ENCODE results near the gene DIP2A. TPM values are rescaled to one million over a fixed set of nuclear protein-coding genes. Genes with fewer than 3 reads are reported as not detected.

The DIP2A gene
- total RNA-seq, 1 experiment from 2014 or later: 22.9 TPM

GRCh38 chr21:46616050-46616449, 157.4 kb downstream of the DIP2A start:
- in situ Hi-C loops (cut with HindIII; ENCODE audit: low pct_unique_long_range_greater_than_20kb, low sequenced_read_pairs): no loop called here
- POLR2A ChIA-PET: no interaction called here

DNA sequence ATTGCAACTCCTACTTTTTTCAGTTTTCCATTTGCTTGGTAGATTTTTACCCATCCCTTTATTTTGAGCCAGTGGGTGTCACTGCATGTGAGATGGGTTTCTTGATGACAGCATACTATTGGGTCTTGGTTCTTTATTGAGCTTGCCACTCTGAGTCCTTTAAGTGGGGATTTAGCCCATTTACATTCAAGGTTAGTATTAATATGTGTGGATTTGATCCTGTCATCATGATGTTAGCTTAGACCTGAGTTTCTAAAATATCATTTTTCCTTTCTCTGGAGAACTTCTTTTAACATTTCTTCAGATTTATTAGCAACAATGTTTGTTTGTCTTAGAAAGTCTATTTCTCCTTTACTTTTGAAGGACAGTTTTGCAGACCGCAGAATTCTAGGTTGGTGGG, 158.0 kb downstream of the DIP2A start:
- Histone ChIP-seq H3K9me3 (ENCODE audit: control insufficient read depth, insufficient read depth, low read depth, low read length) (no peaks in the 10 kb centered on the region), H3K27ac (ENCODE audit: low read length) (no peak overlapping the region), H3K4me3 (ENCODE audit: low read depth in 2 of 2, low read length in 2 of 2) (no peak overlapping the region), H3K27me3 (ENCODE audit: control insufficient read depth, insufficient read depth, low read length) (no peaks in the 10 kb centered on the region), H3K36me3 (ENCODE audit: control insufficient read depth, insufficient read depth, low read length) (no peaks in the 10 kb centered on the region), H3K4me1 (ENCODE audit: control insufficient read depth, insufficient read depth, low read length) (no peaks in the 10 kb centered on the region)
- CTCF ChIA-PET: interaction anchor here (0.7 kb wide), 1 partner anchor 47 kb away, joined by 3 read pairs; no protein-coding TSS in a partner anchor
- ATAC-seq (no peak), DNase-seq (ENCODE audit: low read depth, low spot score) (no peak)
- intact Hi-C loops (cut with micrococcal nuclease; ENCODE audit: unreplicated experiment): no loop called here
- POLR2A ChIA-PET: no interaction called here
- in situ Hi-C loops (cut with HindIII; ENCODE audit: low pct_unique_long_range_greater_than_20kb, low sequenced_read_pairs): no loop called here
- no peak for TF ChIP-seq TCF7L2 (IDR thresholded peaks at IDR 0.05; ENCODE audit: low read depth, low read length)
- TF ChIP-seq, protein P1, sequence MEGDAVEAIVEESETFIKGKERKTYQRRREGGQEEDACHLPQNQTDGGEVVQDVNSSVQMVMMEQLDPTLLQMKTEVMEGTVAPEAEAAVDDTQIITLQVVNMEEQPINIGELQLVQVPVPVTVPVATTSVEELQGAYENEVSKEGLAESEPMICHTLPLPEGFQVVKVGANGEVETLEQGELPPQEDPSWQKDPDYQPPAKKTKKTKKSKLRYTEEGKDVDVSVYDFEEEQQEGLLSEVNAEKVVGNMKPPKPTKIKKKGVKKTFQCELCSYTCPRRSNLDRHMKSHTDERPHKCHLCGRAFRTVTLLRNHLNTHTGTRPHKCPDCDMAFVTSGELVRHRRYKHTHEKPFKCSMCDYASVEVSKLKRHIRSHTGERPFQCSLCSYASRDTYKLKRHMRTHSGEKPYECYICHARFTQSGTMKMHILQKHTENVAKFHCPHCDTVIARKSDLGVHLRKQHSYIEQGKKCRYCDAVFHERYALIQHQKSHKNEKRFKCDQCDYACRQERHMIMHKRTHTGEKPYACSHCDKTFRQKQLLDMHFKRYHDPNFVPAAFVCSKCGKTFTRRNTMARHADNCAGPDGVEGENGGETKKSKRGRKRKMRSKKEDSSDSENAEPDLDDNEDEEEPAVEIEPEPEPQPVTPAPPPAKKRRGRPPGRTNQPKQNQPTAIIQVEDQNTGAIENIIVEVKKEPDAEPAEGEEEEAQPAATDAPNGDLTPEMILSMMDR (IDR thresholded peaks at IDR 0.05): no peak
- TF ChIP-seq REST (IDR thresholded peaks at IDR 0.05; ENCODE audit: insufficient read depth in 1 of 2, low read depth in 2 of 2, low read length in 1 of 2): no peak
- TF ChIP-seq POLR2AphosphoS5 (IDR thresholded peaks at IDR 0.05; ENCODE audit: low read depth, low read length): no peak
- no peak for TF ChIP-seq SIN3A (IDR thresholded peaks at IDR 0.05; ENCODE audit: borderline replicate concordance, insufficient read depth, low read depth, low read length)
- no TSS peak for BruUV-seq (replicated peaks)

More at GRCh38 chr21:46616050-46616449, 157.4 kb downstream of the DIP2A start:
- BruUV-seq (replicated peaks): no TSS peak
- Histone ChIP-seq H3K27me3 (ENCODE audit: control insufficient read depth, insufficient read depth, low read length) (no peaks in the 10 kb centered on the region), H3K4me1 (ENCODE audit: control insufficient read depth, insufficient read depth, low read length) (no peaks in the 10 kb centered on the region), H3K9me3 (ENCODE audit: control insufficient read depth, insufficient read depth, low read depth, low read length) (no peaks in the 10 kb centered on the region), H3K36me3 (ENCODE audit: control insufficient read depth, insufficient read depth, low read length) (no peaks in the 10 kb centered on the region), H3K4me3 (ENCODE audit: low read depth in 2 of 2, low read length in 2 of 2) (no peak overlapping the region), H3K27ac (ENCODE audit: low read length) (no peak overlapping the region)
- intact Hi-C loops (cut with micrococcal nuclease; ENCODE audit: unreplicated experiment): no loop called here
- TF ChIP-seq REST (IDR thresholded peaks at IDR 0.05; ENCODE audit: insufficient read depth in 1 of 2, low read depth in 2 of 2, low read length in 1 of 2) (no peak), SIN3A (IDR thresholded peaks at IDR 0.05; ENCODE audit: borderline replicate concordance, insufficient read depth, low read depth, low read length) (no peak), TCF7L2 (IDR thresholded peaks at IDR 0.05; ENCODE audit: low read depth, low read length) (no peak), POLR2AphosphoS5 (IDR thresholded peaks at IDR 0.05; ENCODE audit: low read depth, low read length) (no peak)
- TF ChIP-seq, protein P1 (IDR thresholded peaks at IDR 0.05): no peak
- CTCF ChIA-PET: no interaction called here
- ATAC-seq (no peak), DNase-seq (ENCODE audit: low read depth, low spot score) (no peak)
